ENCODE results near the gene RAI1. TPM values are rescaled to one million over a fixed set of nuclear protein-coding genes. Genes with fewer than 3 reads are reported as not detected.

Gene RAI1
- total RNA-seq, 1 donor = 16.0 TPM

DNA sequence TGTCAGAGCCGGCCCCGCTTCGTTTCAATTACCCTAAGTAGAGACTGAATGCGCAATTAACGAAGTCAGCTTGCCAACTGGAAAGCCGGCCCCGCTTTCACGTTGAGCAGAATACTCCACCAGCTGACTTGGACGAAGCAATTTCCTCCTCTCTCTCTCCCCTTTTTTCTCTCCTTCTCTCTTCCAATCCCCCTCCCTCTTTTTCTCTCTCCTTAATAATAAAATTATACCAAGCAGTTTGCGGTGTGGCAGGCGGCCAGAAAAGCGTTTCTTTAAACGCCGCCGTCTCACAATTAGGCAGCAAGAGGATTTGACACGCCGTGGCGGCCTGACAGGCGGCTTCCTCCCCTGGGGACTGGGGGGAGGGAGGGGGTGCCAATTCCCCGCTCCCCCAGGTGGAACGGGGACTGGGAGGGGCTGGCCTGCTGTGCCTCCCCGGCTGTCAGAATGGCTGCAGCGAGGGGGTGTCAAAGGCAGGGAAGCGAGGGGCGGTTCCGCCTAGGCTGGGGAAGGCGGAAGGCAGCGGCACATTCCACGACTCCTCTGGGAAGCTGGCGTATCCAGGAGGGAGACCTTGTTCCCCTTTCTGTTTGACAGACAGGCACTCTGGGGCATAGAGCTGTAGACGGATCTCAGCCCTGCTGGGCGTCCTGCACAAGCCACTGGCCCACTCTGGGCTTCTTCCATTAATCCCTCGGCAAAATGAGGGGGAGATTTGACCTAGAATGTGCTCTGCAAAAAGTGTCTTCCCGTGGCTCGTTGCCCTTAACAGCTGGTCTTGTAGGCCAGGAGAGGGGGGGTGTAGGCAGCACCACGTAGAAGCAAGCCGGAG, 102.8 kb downstream of the RAI1 start:
- DNase-seq (ENCODE audit: low read depth) = peak; percentile 64
- peak overlapping the region; percentile 50 for H3K4me3 ChIP-seq (ENCODE audit: low read depth, low read length)
- TF ChIP-seq CTCF (IDR thresholded peaks at IDR 0.05; ENCODE audit: insufficient read depth, low read depth, low read length) = no peak

- no peak overlapping the region for H3K4me3 ChIP-seq (ENCODE audit: low read depth, low read length)
- TF ChIP-seq CTCF (IDR thresholded peaks at IDR 0.05; ENCODE audit: insufficient read depth, low read depth, low read length) = peak; percentile 38
- no peak for DNase-seq (ENCODE audit: low read depth)
Measured at GRCh38 chr17:17784657-17785267, 103.5 kb downstream of the RAI1 start.

- DNase-seq (ENCODE audit: low read depth) = no peak
- TF ChIP-seq CTCF (IDR thresholded peaks at IDR 0.05; ENCODE audit: insufficient read depth, low read depth, low read length) = no peak
- no peak overlapping the region for H3K4me3 ChIP-seq (ENCODE audit: low read depth, low read length)
Measured at GRCh38 chr17:17785407-17785806, 104.1 kb downstream of the RAI1 start.

DNA sequence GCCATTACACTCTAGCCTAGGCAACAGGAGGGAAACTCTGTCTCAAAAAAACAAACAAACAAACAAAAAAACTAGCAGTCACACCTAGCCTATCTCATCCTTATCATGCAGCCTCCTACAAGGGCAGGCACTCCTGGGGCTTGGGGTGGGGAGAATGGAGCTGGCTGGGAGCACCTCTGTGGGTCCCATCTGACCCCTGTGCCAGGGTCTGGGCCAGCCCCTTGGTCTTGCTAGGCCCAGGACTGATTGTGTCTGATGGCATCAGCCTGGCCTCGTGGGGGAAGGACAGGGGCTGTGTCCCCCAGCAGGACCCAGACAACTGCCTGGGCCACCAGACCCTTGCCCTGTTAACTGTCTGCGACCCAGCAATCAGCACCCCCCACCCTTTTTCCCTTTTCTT, 105.7 kb downstream of the RAI1 start:
- no peak for TF ChIP-seq CTCF (IDR thresholded peaks at IDR 0.05; ENCODE audit: insufficient read depth, low read depth, low read length)
- no peak for DNase-seq (ENCODE audit: low read depth)
- H3K4me3 ChIP-seq (ENCODE audit: low read depth, low read length) = no peak overlapping the region

GRCh38 chr17:17787568-17787967, 106.3 kb downstream of the RAI1 start:
- no peak for TF ChIP-seq CTCF (IDR thresholded peaks at IDR 0.05; ENCODE audit: insufficient read depth, low read depth, low read length)
- no peak for DNase-seq (ENCODE audit: low read depth)
- H3K4me3 ChIP-seq (ENCODE audit: low read depth, low read length) = no peak overlapping the region

DNA sequence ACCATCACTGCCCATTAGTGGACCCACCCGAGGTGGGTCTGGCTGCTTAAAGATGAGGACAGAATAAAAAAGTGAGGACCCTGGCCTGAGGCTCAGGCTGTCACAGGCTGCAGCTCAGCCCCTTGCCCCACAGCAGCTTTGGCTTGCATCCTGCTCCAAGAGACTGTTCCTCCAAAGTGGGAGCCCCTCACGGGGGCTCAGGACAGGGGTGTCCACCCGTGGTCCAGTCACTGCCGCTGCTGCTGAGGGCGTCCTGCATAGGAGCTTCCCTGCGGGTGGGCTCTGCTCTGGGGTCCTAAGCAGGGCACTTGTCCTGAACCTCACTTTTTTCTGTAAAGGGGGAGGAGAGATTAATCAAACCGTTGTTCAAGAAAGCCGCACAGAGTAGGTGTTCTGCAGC, 107.7 kb downstream of the RAI1 start:
- DNase-seq (ENCODE audit: low read depth) = no peak
- TF ChIP-seq CTCF (IDR thresholded peaks at IDR 0.05; ENCODE audit: insufficient read depth, low read depth, low read length) = no peak

More for the DNA sequence above, 107.7 kb downstream of the RAI1 start:
- no peak overlapping the region for H3K4me3 ChIP-seq (ENCODE audit: low read depth, low read length)

All from fibroblast of villous mesenchyme (primary cell).